ENCODE measurements around the gene FTH1.

FTH1 gene

GRCh38 chr11:61973476-61974162 lies 6.2 kb upstream of the FTH1 start:
- DNase-seq: no peak
- TF ChIP-seq GATA1 (IDR thresholded peaks at IDR 0.05; ENCODE audit: low read depth, low read length) (no peak), POLR2A (IDR thresholded peaks at IDR 0.05; ENCODE audit: low read length) (no peak)

DNA sequence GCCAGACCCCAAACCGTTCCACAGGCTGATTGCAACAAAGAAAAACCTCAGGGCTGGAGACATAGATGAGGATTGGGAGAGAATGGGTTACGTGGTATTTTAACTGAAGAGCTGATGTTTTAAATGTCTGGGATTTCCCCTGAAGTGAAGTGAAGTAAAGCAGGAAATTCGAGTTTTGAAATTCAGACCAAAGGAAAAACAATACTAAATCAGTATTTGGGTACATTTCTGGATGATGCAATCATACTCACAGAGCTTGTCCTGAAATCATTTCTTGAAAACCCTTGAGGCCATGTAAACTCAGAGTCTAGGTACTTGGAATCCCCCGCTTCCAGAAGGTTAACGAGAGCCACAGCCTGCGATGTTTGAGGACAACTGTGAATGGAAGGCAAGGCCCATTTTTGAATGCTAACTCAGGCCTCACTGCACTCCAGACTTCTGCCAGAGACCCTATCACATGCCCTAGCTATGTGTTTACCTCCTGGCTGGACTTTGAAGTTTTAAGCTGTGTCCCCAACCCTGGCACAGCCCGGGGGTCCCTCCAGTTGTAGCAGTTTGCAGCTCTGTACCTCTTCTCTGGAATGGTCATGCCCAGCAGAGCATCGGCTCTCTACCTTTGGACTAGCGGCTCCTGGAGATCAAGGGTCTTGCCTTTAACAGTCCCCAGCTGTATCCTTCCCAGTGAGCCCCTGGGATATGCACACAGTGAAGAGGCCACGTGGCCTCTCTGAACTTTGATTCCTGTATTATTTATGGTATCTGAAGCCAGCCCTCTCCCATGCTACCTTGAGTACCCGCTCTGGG lies 5.4 kb upstream of the FTH1 start:
- TF ChIP-seq POLR2A (IDR thresholded peaks at IDR 0.05; ENCODE audit: low read length): no peak
- no peak for TF ChIP-seq GATA1 (IDR thresholded peaks at IDR 0.05; ENCODE audit: low read depth, low read length)
- peak in 1 of 2 experiments; percentile 70 for DNase-seq

- TF ChIP-seq GATA1 (IDR thresholded peaks at IDR 0.05; ENCODE audit: low read depth, low read length): no peak
- no peak for TF ChIP-seq POLR2A (IDR thresholded peaks at IDR 0.05; ENCODE audit: low read length)
- peak; percentile 55 to 76 for DNase-seq
Measured at GRCh38 chr11:61972112-61972671, 4.8 kb upstream of the FTH1 start.

GRCh38 chr11:61971248-61972111 lies 4.0 kb upstream of the FTH1 start:
- TF ChIP-seq POLR2A (IDR thresholded peaks at IDR 0.05; ENCODE audit: low read length) (peak; percentile 87), GATA1 (IDR thresholded peaks at IDR 0.05; ENCODE audit: low read depth, low read length) (no peak)
- DNase-seq: peak; percentile 99

- DNase-seq: peak; percentile 48 to 63
- TF ChIP-seq POLR2A (IDR thresholded peaks at IDR 0.05; ENCODE audit: low read length) (peak; percentile 31), GATA1 (IDR thresholded peaks at IDR 0.05; ENCODE audit: low read depth, low read length) (no peak)
Measured at GRCh38 chr11:61969838-61970662, 2.6 kb upstream of the FTH1 start.

- TF ChIP-seq GATA1 (IDR thresholded peaks at IDR 0.05; ENCODE audit: low read depth, low read length) (no peak), POLR2A (IDR thresholded peaks at IDR 0.05; ENCODE audit: low read length) (no peak)
Measured at GRCh38 chr11:61969391-61969758, 1.9 kb upstream of the FTH1 start.

GRCh38 chr11:61968758-61969390 lies 1.4 kb upstream of the FTH1 start:
- TF ChIP-seq GATA1 (IDR thresholded peaks at IDR 0.05; ENCODE audit: low read depth, low read length) (no peak), POLR2A (IDR thresholded peaks at IDR 0.05; ENCODE audit: low read length) (no peak)
- no peak for DNase-seq

More at GRCh38 chr11:61969391-61969758, 1.9 kb upstream of the FTH1 start:
- no peak for DNase-seq

- DNase-seq: peak; percentile 79 to 85
- TF ChIP-seq GATA1 (IDR thresholded peaks at IDR 0.05; ENCODE audit: low read depth, low read length) (no peak), POLR2A (IDR thresholded peaks at IDR 0.05; ENCODE audit: low read length) (no peak)
Measured at GRCh38 chr11:61967924-61968757, 707 bp upstream of the FTH1 start.

GRCh38 chr11:61966734-61967115 lies 709 bp downstream of the FTH1 start:
- DNase-seq: peak; percentile 93 to 97
- peak; percentile 70 for TF ChIP-seq GATA1 (IDR thresholded peaks at IDR 0.05; ENCODE audit: low read depth, low read length)
- TF ChIP-seq POLR2A (IDR thresholded peaks at IDR 0.05; ENCODE audit: low read length): peak; percentile 91

- peak; percentile 84 to 86 for DNase-seq
Measured at GRCh38 chr11:61964666-61965271, 2.7 kb downstream of the FTH1 start.

DNA sequence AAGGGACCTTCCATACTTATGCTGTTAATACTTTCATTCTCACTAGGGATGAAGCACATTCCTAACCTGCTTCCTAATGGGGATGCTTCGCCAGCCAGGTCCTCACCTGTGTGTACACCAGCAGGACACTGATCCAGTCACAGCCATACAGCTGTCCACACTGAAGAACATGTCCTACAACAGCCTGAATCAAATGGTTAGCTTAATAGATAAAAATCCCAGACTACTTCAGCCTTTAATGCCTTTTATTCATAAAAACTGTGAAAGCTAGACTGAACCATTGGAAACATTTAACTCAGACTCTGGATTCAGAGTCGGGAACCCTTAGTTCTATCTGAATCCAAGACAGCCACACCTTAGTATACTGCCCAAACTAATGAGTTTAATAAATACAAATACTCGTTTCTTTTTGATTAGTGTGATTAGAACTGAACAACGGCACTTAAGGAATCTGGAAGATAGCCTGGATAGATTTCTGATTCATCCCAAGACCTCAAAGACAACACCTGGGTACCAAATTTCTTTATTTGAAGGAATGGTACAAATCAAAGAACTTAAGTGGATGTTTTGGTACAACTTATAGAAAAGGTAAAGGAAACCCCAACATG lies 3.3 kb downstream of the FTH1 start:
- peak; percentile 66 to 75 for DNase-seq
- TF ChIP-seq GATA1 (IDR thresholded peaks at IDR 0.05; ENCODE audit: low read depth, low read length): no peak
- peak; percentile 35 for TF ChIP-seq POLR2A (IDR thresholded peaks at IDR 0.05; ENCODE audit: low read length)
